ACC112 (cell line): ENCODE measurements around the gene SNAPC4.

Experiments used
- H2AFZ ChIP-seq: fragments of 200-600 bp; sonication (generic); one replicate; pipeline ENCODE4 v1.6.0; 2017; ENCODE audit warnings: antibody characterized with exemption, low read length; ENCODE audit not compliant: unreplicated experiment
- H3K27ac ChIP-seq: fragments of 200-600 bp; sonication (generic); 2 replicates; pipeline ENCODE4 v1.5.1; 2014; ENCODE audit warnings: low read depth, mild to moderate bottlenecking, antibody characterized with exemption, low read length, moderate library complexity
- H3K27me3 ChIP-seq: fragments of 200-600 bp; sonication (generic); 2 replicates; pipeline ENCODE4 v1.6.1; 2014; ENCODE audit warnings: mild to moderate bottlenecking, antibody characterized with exemption, low read length, moderate library complexity, mixed read lengths; ENCODE audit not compliant: insufficient read depth
- H3K36me3 ChIP-seq: fragments of 200-600 bp; sonication (generic); 2 replicates; pipeline ENCODE4 v1.6.1; 2016; ENCODE audit warnings: mild to moderate bottlenecking, antibody characterized with exemption, low read length, moderate library complexity, mixed read lengths; ENCODE audit not compliant: insufficient read depth
- H3K4me1 ChIP-seq: fragments of 200-600 bp; sonication (generic); one replicate; pipeline ENCODE4 v1.6.1; 2016; ENCODE audit warnings: low read length, mixed read lengths; ENCODE audit not compliant: insufficient read depth, unreplicated experiment, control insufficient read depth
- H3K4me3 ChIP-seq: fragments of 200-600 bp; sonication (generic); 2 replicates; pipeline ENCODE4 v1.5.1; 2014; ENCODE audit warnings: mild to moderate bottlenecking, low read depth, low read length
- H3K79me2 ChIP-seq: fragments of 200-600 bp; sonication (generic); one replicate; pipeline ENCODE4 v1.6.0; 2016; ENCODE audit warnings: low read length; ENCODE audit not compliant: control insufficient read depth, unreplicated experiment, insufficient read depth

SNAPC4 gene

DNA sequence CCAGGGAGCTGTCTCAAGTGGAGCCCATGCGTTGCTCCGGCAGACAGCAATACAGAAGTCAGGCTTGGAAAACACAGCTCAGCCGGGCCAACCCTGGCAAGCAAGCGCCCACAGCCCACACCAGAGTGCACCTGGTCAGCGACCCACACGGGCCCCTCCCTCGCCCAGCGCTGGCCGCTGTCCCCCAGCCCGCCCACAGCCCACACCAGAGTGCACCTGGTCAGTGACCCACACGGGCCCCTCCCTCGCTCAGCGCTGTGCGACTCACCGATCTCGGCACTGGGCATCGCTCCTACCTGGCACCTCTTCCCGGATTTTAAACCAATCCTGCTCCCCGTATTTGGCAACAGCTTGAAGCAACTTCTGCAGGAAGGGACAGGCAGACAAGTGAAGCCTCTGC is 12.8 kb downstream of the SNAPC4 start:
- no peaks in the 10 kb centered on the region for H3K79me2 ChIP-seq
- no peaks in the 10 kb centered on the region for H3K4me1 ChIP-seq
- no peak overlapping the region for H3K27ac ChIP-seq
- peaks cover 3% of the 10 kb centered on the region; the same call in 1 of the 2 replicates for H3K36me3 ChIP-seq
- H3K4me3 ChIP-seq = no peak overlapping the region
- no peaks in the 10 kb centered on the region for H3K27me3 ChIP-seq
- H2AFZ ChIP-seq = no peak overlapping the region

DNA sequence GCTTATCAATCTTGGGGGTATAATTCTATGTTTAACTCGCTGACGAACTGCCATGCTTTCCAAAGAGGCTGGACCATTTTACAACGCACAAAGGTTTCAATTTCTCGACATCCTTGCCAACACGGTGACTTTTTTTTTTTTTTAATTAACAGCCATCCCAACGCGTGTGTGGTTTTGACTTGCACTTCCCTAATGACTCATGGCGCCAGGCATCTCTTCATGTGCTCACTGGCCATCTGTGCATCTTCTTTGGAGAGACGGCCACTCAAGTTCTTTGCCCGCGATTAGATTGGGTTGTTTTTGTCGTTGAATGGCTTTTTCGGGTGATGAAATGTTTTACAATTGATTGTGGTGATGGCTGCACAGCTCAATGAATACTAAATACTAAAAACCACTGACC is 14.0 kb downstream of the SNAPC4 start:
- Histone ChIP-seq H3K4me3 (no peak overlapping the region), H3K27ac (no peak overlapping the region), H3K79me2 (no peaks in the 10 kb centered on the region), H3K36me3 (peaks cover 3% of the 10 kb centered on the region; the same call in 1 of the 2 replicates), H3K4me1 (no peaks in the 10 kb centered on the region), H2AFZ (no peak overlapping the region), H3K27me3 (no peaks in the 10 kb centered on the region)

DNA sequence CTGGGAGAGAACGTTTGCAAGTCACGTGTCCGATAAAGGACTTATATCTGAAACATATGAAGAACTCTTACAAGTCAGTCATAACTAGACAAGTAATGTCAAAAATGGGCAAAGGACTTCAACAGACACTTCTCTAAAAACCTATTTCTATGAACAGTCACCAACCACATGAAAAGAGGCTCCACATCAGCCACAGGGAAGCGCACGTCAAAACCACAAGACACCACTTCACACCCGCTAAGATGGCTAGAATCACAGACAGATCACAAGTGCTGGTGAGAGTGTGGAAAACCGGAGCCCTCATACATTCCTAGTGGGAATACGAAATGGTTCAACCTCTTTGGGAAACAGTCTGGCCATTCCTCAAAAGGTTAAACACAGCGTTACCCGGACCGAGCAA is 15.0 kb downstream of the SNAPC4 start:
- Histone ChIP-seq H3K27me3 (no peaks in the 10 kb centered on the region), H3K4me3 (no peak overlapping the region), H3K27ac (no peak overlapping the region), H2AFZ (no peak overlapping the region), H3K4me1 (no peaks in the 10 kb centered on the region), H3K79me2 (no peaks in the 10 kb centered on the region), H3K36me3 (peaks cover 3% of the 10 kb centered on the region; the same call in 1 of the 2 replicates)

DNA sequence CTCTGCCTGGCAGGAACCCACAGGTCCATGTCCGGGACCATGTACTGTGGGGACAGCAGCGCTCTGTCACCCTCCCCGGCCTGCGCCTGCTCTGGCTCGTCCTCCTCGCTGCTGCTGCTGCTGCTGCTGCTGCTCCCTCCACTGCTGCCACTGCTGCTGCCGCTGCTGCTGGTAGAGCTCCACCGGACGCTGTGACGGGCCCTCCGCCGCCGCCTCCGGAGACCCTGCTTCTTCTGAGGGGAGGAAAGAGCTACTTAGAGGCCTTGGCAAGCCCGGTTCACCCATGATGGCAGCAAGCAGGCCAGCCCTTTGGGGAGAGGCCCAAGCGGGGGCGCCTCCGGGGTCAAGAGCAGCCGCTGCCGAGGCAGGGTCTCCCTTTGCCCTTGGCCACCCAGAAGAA is 16.5 kb downstream of the SNAPC4 start:
- Histone ChIP-seq H3K27ac (no peak overlapping the region), H3K36me3 (peaks cover 3% of the 10 kb centered on the region; the same call in 1 of the 2 replicates), H3K79me2 (no peaks in the 10 kb centered on the region), H3K4me3 (no peak overlapping the region), H3K27me3 (no peaks in the 10 kb centered on the region), H2AFZ (no peak overlapping the region), H3K4me1 (no peaks in the 10 kb centered on the region)

DNA sequence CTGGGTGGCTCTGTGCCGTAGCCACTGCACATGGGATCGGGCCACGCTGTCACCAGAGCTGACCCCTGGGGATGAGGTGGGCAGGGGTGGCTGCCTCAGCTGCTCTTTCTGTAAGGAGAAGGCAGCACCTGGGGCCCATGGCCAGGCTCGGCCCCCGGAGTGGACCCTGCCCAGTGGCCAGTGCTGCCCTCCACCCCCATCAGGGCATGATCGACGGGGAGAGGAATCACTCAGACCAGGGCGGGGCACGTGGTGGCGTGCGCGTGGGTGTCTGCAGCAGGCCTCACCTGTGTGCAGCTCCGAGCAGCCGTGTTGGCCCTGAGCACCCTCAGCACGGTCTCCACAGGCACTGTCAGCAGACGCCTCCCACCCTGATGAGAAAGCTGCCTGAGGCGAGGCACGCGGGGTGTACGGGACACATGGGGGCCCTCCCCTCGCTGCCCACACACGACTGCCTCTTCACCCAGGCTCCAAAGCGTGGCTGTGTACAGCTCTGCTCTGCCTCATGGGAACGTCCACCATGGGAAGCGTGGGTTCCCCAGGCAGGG is 17.9 kb downstream of the SNAPC4 start:
- Histone ChIP-seq H3K27me3 (no peaks in the 10 kb centered on the region), H2AFZ (no peak overlapping the region), H3K27ac (no peak overlapping the region), H3K4me1 (no peaks in the 10 kb centered on the region), H3K79me2 (no peaks in the 10 kb centered on the region), H3K4me3 (no peak overlapping the region), H3K36me3 (peaks cover 3% of the 10 kb centered on the region; the same call in 1 of the 2 replicates)

DNA sequence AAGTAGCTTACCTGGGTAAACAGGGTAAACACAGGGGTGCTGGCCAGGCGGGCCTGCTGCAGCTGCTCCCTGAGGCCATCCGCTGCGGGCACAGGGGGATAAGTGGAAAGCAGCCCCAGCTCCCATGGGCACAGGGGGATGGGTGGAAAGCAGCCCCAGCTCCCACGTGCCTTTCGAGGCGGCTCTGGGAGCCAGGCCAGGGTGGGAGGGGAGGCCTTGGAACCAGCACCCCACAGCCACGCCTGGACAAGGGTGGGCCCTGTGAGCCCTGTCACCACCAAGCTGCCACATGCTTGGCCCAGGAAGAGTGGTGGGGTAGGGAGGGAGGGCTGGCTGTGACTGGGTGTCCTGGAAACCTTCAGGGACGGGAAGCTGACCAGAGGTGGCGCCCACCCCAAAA is 18.7 kb downstream of the SNAPC4 start:
- no peak overlapping the region for H2AFZ ChIP-seq
- peaks cover 3% of the 10 kb centered on the region; the same call in 1 of the 2 replicates for H3K36me3 ChIP-seq
- H3K27ac ChIP-seq = no peak overlapping the region
- H3K79me2 ChIP-seq = no peaks in the 10 kb centered on the region
- no peak overlapping the region for H3K4me3 ChIP-seq
- H3K4me1 ChIP-seq = no peaks in the 10 kb centered on the region
- no peaks in the 10 kb centered on the region for H3K27me3 ChIP-seq

DNA sequence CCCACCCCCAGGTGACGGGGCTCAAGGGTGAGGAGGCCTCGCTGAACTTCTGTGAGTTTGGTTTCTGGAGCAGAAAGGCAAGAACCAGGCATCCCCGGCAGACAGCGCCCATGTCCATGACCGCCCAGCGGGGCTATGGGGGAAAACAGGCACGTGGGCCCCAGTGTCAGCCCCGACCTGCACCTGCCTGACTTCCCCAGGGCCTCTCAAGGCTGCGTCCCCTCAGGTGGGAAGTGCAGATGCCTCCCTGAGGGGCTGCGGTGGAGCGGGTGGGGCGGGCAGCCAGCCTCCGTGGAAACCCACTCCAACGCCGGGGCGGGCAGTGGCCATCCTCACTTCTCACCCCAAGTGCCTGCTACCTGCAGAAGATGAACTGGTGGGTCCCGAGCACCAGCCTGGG is 19.6 kb downstream of the SNAPC4 start:
- Histone ChIP-seq H3K4me3 (no peak overlapping the region), H2AFZ (no peak overlapping the region), H3K27me3 (no peaks in the 10 kb centered on the region), H3K27ac (no peak overlapping the region), H3K4me1 (no peaks in the 10 kb centered on the region), H3K36me3 (peaks cover 3% of the 10 kb centered on the region; the same call in 1 of the 2 replicates), H3K79me2 (no peaks in the 10 kb centered on the region)

DNA sequence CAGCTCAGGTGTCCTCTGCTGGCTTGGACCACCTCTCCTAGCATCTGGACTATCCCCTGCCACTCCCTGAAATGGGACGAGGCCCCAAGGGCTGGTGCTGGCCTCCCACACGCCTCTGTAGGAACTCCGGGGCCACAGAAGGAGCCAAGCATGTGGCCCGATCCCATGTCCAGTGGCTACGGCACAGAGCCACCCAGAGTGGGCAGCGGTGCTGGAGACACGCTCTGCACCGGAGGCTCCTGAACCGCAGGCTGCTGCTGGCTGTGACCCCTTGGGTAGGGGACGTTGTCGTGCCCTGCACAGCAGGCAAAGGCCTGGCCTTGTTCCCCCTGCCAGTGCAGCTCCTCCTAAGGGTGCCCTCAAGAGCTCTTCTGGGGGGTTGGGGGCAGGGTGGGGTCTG is 20.1 kb downstream of the SNAPC4 start:
- Histone ChIP-seq H3K27ac (no peak overlapping the region), H3K36me3 (no peaks in the 10 kb centered on the region)

DNA sequence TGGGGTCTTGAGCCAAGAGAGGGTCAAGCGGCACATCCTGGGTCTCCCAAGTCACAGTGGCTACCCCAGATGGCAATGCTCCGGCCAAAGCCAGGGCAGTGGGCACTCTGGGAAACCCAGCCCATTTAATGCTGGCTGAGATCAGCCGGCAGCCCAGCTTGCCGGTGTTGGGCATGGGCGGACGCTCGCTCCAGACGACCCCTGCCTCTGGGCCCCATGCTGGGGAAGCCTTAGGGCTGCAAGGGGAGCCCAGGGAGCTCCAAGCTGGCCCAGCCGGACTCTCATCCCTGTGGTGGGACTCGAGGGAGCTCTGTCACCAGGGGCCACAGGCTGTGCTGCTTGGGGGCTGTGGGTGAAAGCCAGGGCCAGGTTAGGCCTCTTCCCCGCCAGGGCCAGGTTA is 20.6 kb downstream of the SNAPC4 start:
- no peaks in the 10 kb centered on the region for H3K36me3 ChIP-seq
- no peaks in the 10 kb centered on the region for H3K27me3 ChIP-seq
- H3K4me3 ChIP-seq = no peak overlapping the region
- no peak overlapping the region for H2AFZ ChIP-seq
- H3K27ac ChIP-seq = no peak overlapping the region
- H3K79me2 ChIP-seq = no peaks in the 10 kb centered on the region
- no peaks in the 10 kb centered on the region for H3K4me1 ChIP-seq

More for the DNA sequence above, 20.1 kb downstream of the SNAPC4 start:
- Histone ChIP-seq H3K4me1 (no peaks in the 10 kb centered on the region), H3K4me3 (no peak overlapping the region), H3K27me3 (no peaks in the 10 kb centered on the region), H3K79me2 (no peaks in the 10 kb centered on the region), H2AFZ (no peak overlapping the region)

DNA sequence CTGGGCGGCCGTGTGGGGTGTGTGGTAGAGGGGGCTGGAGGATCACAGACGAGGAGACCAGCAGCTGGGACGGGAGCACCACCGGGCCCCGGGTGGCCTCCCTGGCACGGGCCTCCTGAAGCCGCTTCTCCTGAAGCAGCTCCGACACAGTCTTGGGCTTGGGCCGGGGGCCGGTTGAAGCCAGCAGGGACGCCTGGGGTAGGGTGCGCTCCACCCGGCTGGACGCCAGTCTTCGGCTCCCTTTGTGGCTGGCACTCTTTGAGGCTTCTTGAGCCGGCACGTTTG is 21.0 kb downstream of the SNAPC4 start:
- Histone ChIP-seq H3K4me3 (no peak overlapping the region), H3K4me1 (no peaks in the 10 kb centered on the region), H3K36me3 (no peaks in the 10 kb centered on the region), H3K79me2 (no peaks in the 10 kb centered on the region), H3K27ac (no peak overlapping the region), H2AFZ (no peak overlapping the region), H3K27me3 (no peaks in the 10 kb centered on the region)

DNA sequence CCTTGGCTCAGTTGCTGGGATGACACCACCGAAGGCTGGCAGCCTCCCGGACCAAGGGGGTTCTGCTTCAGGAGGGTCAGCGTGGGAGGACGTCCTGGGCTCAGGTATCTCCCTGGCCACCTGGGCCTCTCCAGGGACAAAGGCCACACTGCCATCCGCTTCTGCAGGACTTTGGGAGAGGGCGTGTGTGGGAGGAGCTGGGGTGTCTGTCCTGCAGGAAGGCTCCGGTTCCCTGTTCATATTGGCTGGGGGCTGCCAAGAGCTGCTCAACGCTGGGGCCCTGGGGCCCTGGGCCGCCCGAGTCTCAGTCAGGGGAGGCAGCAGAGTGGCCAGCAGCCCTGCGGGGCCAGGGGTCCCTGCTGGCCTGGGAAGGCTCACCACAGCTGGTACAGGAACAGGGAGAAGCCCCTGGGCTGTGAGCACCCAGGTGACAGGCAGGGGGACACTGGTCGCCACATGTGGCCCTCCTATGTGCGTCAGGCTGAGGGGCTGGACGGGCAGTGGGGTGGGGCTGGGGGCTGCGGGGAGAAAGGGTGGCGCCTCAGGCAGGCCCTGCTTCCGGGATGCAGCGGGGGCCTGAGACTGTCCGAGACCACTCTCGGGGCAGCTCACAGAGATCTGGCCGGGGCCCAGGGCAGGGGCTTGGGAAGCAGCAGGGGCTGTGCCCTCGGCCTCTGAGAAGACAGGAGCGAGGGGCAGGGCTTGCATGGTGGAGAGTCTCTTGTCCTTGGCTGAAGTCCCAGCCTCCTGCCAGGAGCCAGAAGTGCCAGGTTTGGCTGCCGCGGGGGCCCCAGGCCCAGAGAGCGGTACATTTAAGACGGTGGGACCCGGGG is 21.6 kb downstream of the SNAPC4 start:
- no peaks in the 10 kb centered on the region for H3K79me2 ChIP-seq
- H2AFZ ChIP-seq = no peak overlapping the region
- H3K27ac ChIP-seq = no peak overlapping the region
- no peaks in the 10 kb centered on the region for H3K4me1 ChIP-seq
- H3K36me3 ChIP-seq = no peaks in the 10 kb centered on the region
- no peak overlapping the region for H3K4me3 ChIP-seq
- H3K27me3 ChIP-seq = no peaks in the 10 kb centered on the region
